ENCODE measurements around the gene RHOH. TPM values are rescaled to one million over a fixed set of nuclear protein-coding genes. Genes with fewer than 3 reads are reported as not detected.

Gene RHOH
- total and polyA plus RNA-seq, 9 of the 15 experiments (the other 6 are each of a cell fraction or from before 2014, with no cell fraction given) = 14.3 to 37.7 (median 23.2) TPM

DNA sequence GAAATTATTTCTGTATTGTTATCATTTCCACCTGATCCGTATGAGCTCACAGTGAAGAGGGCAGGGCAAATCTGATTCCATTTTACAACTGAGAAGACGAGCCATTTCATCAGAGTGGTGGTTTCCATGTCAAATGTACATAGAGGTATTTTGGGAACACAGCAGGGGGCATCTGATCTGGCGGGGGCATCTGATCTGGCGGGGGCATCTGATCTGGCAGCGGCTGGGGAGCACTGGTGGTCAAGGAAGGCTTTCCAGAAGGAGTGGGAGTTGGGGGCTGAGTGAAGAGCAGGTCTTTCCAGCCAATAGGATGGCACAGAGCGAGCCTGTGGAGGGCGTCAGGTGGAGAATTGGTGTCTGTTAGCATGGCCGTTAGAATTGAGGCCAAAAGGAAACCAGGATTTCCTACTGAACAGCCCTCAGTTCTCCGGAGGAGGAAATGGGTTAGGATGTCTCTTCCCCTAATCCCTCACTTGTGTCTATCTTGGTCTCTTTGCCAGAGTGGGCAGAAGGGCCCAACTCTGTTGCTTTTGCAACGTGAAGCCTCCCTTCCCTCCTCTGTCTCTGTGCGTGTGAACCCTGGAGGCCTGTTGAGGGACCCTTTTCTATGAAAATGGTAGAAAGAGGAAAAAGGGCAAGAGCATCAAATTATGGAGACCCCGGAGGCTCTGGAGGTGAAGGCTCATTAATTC is 41.3 kb downstream of the RHOH start (continued):
- TF ChIP-seq RAD51 (IDR thresholded peaks at IDR 0.05; ENCODE audit: borderline replicate concordance, low read depth) (no peak), ZNF197 (CRISPR knock-in tag; IDR thresholded peaks at IDR 0.05; ENCODE audit: low read depth) (peak; percentile 93), POLR3A (IDR thresholded peaks at IDR 0.05; ENCODE audit: borderline replicate concordance, extremely low read depth, insufficient read depth, insufficient read length) (no peak), L3MBTL2 (IDR thresholded peaks at IDR 0.05) (no peak), RAD21 (CRISPR knock-in tag; conservative IDR thresholded peaks at IDR 0.05 in 1 of 2, IDR thresholded peaks at IDR 0.05 in 1 of 2) (0 out of 4 replicates have a peak, but pooled peaks of 1 of the 2 experiments have one; percentile 3), KDM1A (IDR thresholded peaks at IDR 0.05) (no peak; a peak in 1 of 4 replicates), ZNF311 (CRISPR knock-in tag; IDR thresholded peaks at IDR 0.05) (peak; percentile 93), SMARCB1 (IDR thresholded peaks at IDR 0.05; ENCODE audit: insufficient read length, low read depth) (no peak), THRAP3 (IDR thresholded peaks at IDR 0.05; ENCODE audit: borderline replicate concordance) (no peak), HDAC3 (IDR thresholded peaks at IDR 0.05; ENCODE audit: borderline replicate concordance, partially characterized antibody) (peak; percentile 22), ZBTB7A (IDR thresholded peaks at IDR 0.05; ENCODE audit: borderline replicate concordance, control insufficient read depth, low read depth, low read length) (no peak), DDX20 (tag; IDR thresholded peaks at IDR 0.05; ENCODE audit: low read depth) (peak; percentile 92), POLR2G (IDR thresholded peaks at IDR 0.05; ENCODE audit: low read depth, low read length) (peak; percentile 31), FOXP1 (CRISPR knock-in tag; IDR thresholded peaks at IDR 0.05) (no peak), NFYB (IDR thresholded peaks at IDR 0.05; ENCODE audit: extremely low read depth, insufficient read length) (no peak), ETS2 (tag; IDR thresholded peaks at IDR 0.05; ENCODE audit: borderline replicate concordance, poor library complexity, severe bottlenecking) (peak; percentile 25)
- TF ChIP-seq, protein P1, sequence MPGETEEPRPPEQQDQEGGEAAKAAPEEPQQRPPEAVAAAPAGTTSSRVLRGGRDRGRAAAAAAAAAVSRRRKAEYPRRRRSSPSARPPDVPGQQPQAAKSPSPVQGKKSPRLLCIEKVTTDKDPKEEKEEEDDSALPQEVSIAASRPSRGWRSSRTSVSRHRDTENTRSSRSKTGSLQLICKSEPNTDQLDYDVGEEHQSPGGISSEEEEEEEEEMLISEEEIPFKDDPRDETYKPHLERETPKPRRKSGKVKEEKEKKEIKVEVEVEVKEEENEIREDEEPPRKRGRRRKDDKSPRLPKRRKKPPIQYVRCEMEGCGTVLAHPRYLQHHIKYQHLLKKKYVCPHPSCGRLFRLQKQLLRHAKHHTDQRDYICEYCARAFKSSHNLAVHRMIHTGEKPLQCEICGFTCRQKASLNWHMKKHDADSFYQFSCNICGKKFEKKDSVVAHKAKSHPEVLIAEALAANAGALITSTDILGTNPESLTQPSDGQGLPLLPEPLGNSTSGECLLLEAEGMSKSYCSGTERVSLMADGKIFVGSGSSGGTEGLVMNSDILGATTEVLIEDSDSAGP (CRISPR knock-in tag; IDR thresholded peaks at IDR 0.05) = no peak
- TF ChIP-seq, protein P2, sequence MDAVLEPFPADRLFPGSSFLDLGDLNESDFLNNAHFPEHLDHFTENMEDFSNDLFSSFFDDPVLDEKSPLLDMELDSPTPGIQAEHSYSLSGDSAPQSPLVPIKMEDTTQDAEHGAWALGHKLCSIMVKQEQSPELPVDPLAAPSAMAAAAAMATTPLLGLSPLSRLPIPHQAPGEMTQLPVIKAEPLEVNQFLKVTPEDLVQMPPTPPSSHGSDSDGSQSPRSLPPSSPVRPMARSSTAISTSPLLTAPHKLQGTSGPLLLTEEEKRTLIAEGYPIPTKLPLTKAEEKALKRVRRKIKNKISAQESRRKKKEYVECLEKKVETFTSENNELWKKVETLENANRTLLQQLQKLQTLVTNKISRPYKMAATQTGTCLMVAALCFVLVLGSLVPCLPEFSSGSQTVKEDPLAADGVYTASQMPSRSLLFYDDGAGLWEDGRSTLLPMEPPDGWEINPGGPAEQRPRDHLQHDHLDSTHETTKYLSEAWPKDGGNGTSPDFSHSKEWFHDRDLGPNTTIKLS (IDR thresholded peaks at IDR 0.05; ENCODE audit: borderline replicate concordance, low read depth) = no peak; the same call in 1 of the 2 replicates
- TF ChIP-seq, protein P3, sequence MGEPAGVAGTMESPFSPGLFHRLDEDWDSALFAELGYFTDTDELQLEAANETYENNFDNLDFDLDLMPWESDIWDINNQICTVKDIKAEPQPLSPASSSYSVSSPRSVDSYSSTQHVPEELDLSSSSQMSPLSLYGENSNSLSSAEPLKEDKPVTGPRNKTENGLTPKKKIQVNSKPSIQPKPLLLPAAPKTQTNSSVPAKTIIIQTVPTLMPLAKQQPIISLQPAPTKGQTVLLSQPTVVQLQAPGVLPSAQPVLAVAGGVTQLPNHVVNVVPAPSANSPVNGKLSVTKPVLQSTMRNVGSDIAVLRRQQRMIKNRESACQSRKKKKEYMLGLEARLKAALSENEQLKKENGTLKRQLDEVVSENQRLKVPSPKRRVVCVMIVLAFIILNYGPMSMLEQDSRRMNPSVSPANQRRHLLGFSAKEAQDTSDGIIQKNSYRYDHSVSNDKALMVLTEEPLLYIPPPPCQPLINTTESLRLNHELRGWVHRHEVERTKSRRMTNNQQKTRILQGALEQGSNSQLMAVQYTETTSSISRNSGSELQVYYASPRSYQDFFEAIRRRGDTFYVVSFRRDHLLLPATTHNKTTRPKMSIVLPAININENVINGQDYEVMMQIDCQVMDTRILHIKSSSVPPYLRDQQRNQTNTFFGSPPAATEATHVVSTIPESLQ (CRISPR knock-in tag; IDR thresholded peaks at IDR 0.05) = no peak
- TF ChIP-seq, protein P4, sequence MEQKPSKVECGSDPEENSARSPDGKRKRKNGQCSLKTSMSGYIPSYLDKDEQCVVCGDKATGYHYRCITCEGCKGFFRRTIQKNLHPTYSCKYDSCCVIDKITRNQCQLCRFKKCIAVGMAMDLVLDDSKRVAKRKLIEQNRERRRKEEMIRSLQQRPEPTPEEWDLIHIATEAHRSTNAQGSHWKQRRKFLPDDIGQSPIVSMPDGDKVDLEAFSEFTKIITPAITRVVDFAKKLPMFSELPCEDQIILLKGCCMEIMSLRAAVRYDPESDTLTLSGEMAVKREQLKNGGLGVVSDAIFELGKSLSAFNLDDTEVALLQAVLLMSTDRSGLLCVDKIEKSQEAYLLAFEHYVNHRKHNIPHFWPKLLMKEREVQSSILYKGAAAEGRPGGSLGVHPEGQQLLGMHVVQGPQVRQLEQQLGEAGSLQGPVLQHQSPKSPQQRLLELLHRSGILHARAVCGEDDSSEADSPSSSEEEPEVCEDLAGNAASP (IDR thresholded peaks at IDR 0.05) = no peak

Measured in K562 (cell line).